SK-N-SH (cell line): ENCODE data around the gene MRPL2. TPM values are rescaled to one million over a fixed set of nuclear protein-coding genes. Genes with fewer than 3 reads are reported as not detected.

Experiments
- CTCF ChIA-PET: fragments of 300-600, 350-600 bp; formaldehyde crosslinking; extraction: SDS; loops from one replicate; lab custom pipeline; 2021; lab: Yijun Ruan, JAX
- POLR2A ChIA-PET: fragments of 350-600 bp; sonication (Branson Sonifier 250); formaldehyde crosslinking; extraction: SDS; loops from one replicate; lab custom pipeline; 2020; ENCODE audit warnings: antibody characterized with exemption, inconsistent platforms; lab: Yijun Ruan, JAX
- DNase-seq: peaks from one replicate; pipeline ENCODE4 v3.0.0; 2012
- H2AFZ ChIP-seq: fragments of 200-600 bp; sonication (generic); 2 replicates; pipeline ENCODE4 v1.8.1; 2016; ENCODE audit warnings: antibody characterized with exemption, mild to moderate bottlenecking, low read depth
- H3F3A ChIP-seq: fragments of 200-600 bp; sonication (generic); replicated peaks from 2 replicates; pipeline ENCODE3; 2016; ENCODE audit warnings: antibody characterized with exemption, mild to moderate bottlenecking; ENCODE audit not compliant: insufficient read depth
- H3K27ac ChIP-seq, 2 experiments: fragments of 200-500 bp in 1 of 2; fragments of 200-600 bp in 1 of 2; sonication (Bioruptor generic) in 1 of 2; sonication (generic), shearing (Covaris generic) in 1 of 2; 2 replicates each; pipeline versions ENCODE4 v1.5.1 to v1.6.1; 2014 to 2016; ENCODE audit warnings: low read depth in 2 of 2, inconsistent platforms in 1 of 2, low read length in 1 of 2, mild to moderate bottlenecking in 1 of 2, mixed read lengths in 1 of 2
- H3K27me3 ChIP-seq: fragments of 200-600 bp; sonication (generic), shearing (Covaris generic); 2 replicates; pipeline ENCODE4 v1.6.1; 2016; ENCODE audit warnings: mixed run types; ENCODE audit not compliant: insufficient read depth
- H3K36me3 ChIP-seq, 2 experiments: fragments of 200-500 bp in 1 of 2; fragments of 200-600 bp in 1 of 2; sonication (Bioruptor generic) in 1 of 2; sonication (generic) in 1 of 2; replicated peaks in 1 of 2; 2 replicates each; pipeline versions ENCODE3 to v1.5.1; 2014 to 2016; ENCODE audit warnings: low read length in 1 of 2, mild to moderate bottlenecking in 1 of 2; ENCODE audit not compliant: insufficient read depth in 2 of 2, control insufficient read depth in 1 of 2
- H3K4me1 ChIP-seq, 2 experiments: fragments of 200-500 bp in 1 of 2; fragments of 200-600 bp in 1 of 2; sonication (Bioruptor generic) in 1 of 2; sonication (generic), shearing (Covaris generic) in 1 of 2; 2 replicates each; pipeline versions ENCODE4 v1.5.1 to v1.6.1; 2014 to 2016; ENCODE audit warnings: low read depth in 1 of 2, low read length in 1 of 2, mixed run types in 1 of 2; ENCODE audit not compliant: insufficient read depth in 2 of 2, control insufficient read depth in 1 of 2
- H3K4me2 ChIP-seq: fragments of 200-600 bp; sonication (generic), shearing (Covaris generic); 2 replicates; pipeline ENCODE4 v1.6.1; 2017; ENCODE audit warnings: mixed run types
- H3K4me3 ChIP-seq, 2 experiments: fragments of 200-500 bp in 1 of 2; fragments of 200-600 bp in 1 of 2; sonication (Bioruptor generic) in 1 of 2; sonication (generic), shearing (Covaris generic) in 1 of 2; 2 replicates each; pipeline versions ENCODE4 v1.5.1 to v1.8.1; 2014 to 2016; ENCODE audit warnings: low read depth in 2 of 2, inconsistent platforms in 1 of 2, low read length in 1 of 2, mild to moderate bottlenecking in 1 of 2, mixed read lengths in 1 of 2, moderate library complexity in 1 of 2
- H3K79me2 ChIP-seq: fragments of 200-600 bp; sonication (generic); 2 replicates; pipeline ENCODE4 v1.8.1; 2017; ENCODE audit warnings: mild to moderate bottlenecking; ENCODE audit not compliant: insufficient read depth
- H3K9ac ChIP-seq: fragments of 200-600 bp; sonication (generic); 2 replicates; pipeline ENCODE4 v1.6.1; 2017; ENCODE audit warnings: mixed run types
- H3K9me2 ChIP-seq: fragments of 200-600 bp; sonication (generic); 2 replicates; pipeline ENCODE4 v1.6.1; 2017; ENCODE audit warnings: mixed run types
- H3K9me3 ChIP-seq: fragments of 200-600 bp; sonication (generic); 2 replicates; pipeline ENCODE4 v1.6.1; 2017; ENCODE audit warnings: mixed run types, mild to moderate bottlenecking, moderate library complexity
- H4K20me1 ChIP-seq: fragments of 200-600 bp; sonication (generic); 2 replicates; pipeline ENCODE4 v1.6.1; 2017; ENCODE audit warnings: mild to moderate bottlenecking, mixed run types; ENCODE audit not compliant: insufficient read depth
- EZH2phosphoT487 ChIP-seq: fragments of 200-600 bp; sonication (generic); IDR thresholded peaks from 2 replicates; pipeline ENCODE4 v1.6.1; 2017; ENCODE audit warnings: low read depth, mixed run types, mild to moderate bottlenecking, antibody characterized with exemption, moderate library complexity, borderline replicate concordance
- FOSL2 ChIP-seq: IDR thresholded peaks from 2 replicates; pipeline ENCODE4 v1.4.0; 2012; ENCODE audit warnings: low read depth, mild to moderate bottlenecking, moderate library complexity, borderline replicate concordance
- FOXM1 ChIP-seq: IDR thresholded peaks from 2 replicates; pipeline ENCODE4 v1.4.0; 2012; ENCODE audit warnings: low read depth, mild to moderate bottlenecking
- GABPA ChIP-seq: IDR thresholded peaks from 2 replicates; pipeline ENCODE4 v1.4.0; 2012; ENCODE audit warnings: low read depth, mild to moderate bottlenecking
- GATA2 ChIP-seq: sonication (generic); formaldehyde crosslinking; IDR thresholded peaks from 2 replicates; pipeline ENCODE4 v1.5.0; 2020; ENCODE audit warnings: mild to moderate bottlenecking, missing genetic modification reagents
- JUND ChIP-seq: IDR thresholded peaks from 2 replicates; pipeline ENCODE4 v1.4.0; 2012
- MAX ChIP-seq: IDR thresholded peaks from 2 replicates; pipeline ENCODE4 v1.4.0; 2012; ENCODE audit warnings: low read depth
- MXI1 ChIP-seq: IDR thresholded peaks from 2 replicates; pipeline ENCODE4 v1.6.1; 2012; ENCODE audit warnings: mild to moderate bottlenecking, low read depth, low read length, improper control_type of control experiment
- NFIC ChIP-seq: IDR thresholded peaks from 2 replicates; pipeline ENCODE4 v1.4.0; 2012; ENCODE audit warnings: borderline replicate concordance
- NRF1 ChIP-seq: IDR thresholded peaks from 2 replicates; pipeline ENCODE4 v1.6.1; 2012; ENCODE audit warnings: low read depth, mild to moderate bottlenecking, low read length
- PBX3 ChIP-seq: IDR thresholded peaks from 2 replicates; pipeline ENCODE4; 2012
- POLR2AphosphoS5 ChIP-seq: IDR thresholded peaks from 2 replicates; pipeline ENCODE4 v1.6.1; 2012; ENCODE audit warnings: low read depth, low read length
- REST ChIP-seq: IDR thresholded peaks from 2 replicates; pipeline ENCODE4 v1.6.1; 2012; ENCODE audit warnings: mild to moderate bottlenecking, low read depth, low read length, moderate library complexity
- RXRA ChIP-seq: IDR thresholded peaks from 2 replicates; pipeline ENCODE4 v1.4.0; 2012; ENCODE audit warnings: low read depth, mild to moderate bottlenecking, borderline replicate concordance
- TAF1 ChIP-seq: IDR thresholded peaks from 2 replicates; pipeline ENCODE4 v1.6.1; 2012; ENCODE audit warnings: low read depth, mild to moderate bottlenecking, low read length, moderate library complexity, borderline replicate concordance
- TCF12 ChIP-seq: IDR thresholded peaks from 2 replicates; pipeline ENCODE4 v1.4.0; 2012
- USF2 ChIP-seq: fragments of 150-350 bp; IDR thresholded peaks from 2 replicates; pipeline ENCODE4 v1.6.1; 2017; ENCODE audit warnings: antibody characterized with exemption, low read length, low read depth, borderline replicate concordance
- ZBTB33 ChIP-seq: IDR thresholded peaks from 2 replicates; pipeline ENCODE4 v1.4.0; 2012; ENCODE audit warnings: low read depth, borderline replicate concordance
- WGBS: methylation state at CpG from one replicate; pipeline ENCODE4 v1.1.6; 2017; ENCODE audit warnings: low lambda C conversion rate; 5-methylcytosine and 5-hydroxymethylcytosine counted together
- polyA plus RNA-seq, 3 experiments: library from polyadenylated mRNA; depleted of rRNA; stranded (reverse); fragments of >200 nt; gene quantifications; 2 replicates each; pipeline ENCODE4 v1.2.3, GENCODE V29; 2012
- TF ChIP-seq, protein P1 (sequence below): fragments of 200-600 bp; sonication (generic); IDR thresholded peaks from 2 replicates; pipeline ENCODE4 v1.6.1; 2017; ENCODE audit warnings: antibody characterized with exemption, mild to moderate bottlenecking, moderate library complexity
- TF ChIP-seq, protein P2 (sequence below): fragments of 150-350 bp; IDR thresholded peaks from 2 replicates; pipeline ENCODE4 v1.6.1; 2016; ENCODE audit warnings: mild to moderate bottlenecking, low read depth, low read length

Gene MRPL2
- polyA plus RNA-seq, 1 of the 3 experiments (the other 2 are of a cell fraction), result 64.7 TPM

GRCh38 chr6:43052842-43053544 lies 6.2 kb downstream of the MRPL2 start:
- POLR2A ChIA-PET, result interaction anchor here (0.6 to 2.5 kb wide), 8 partner anchors 13 to 411 kb away, joined by 3 to 8 read pairs (median 4); partner anchors contain the start of genes PTK7 and RRP36
- Histone ChIP-seq H3K27me3 (no peaks in the 10 kb centered on the region), H3K4me2 (peak overlapping the region; percentile 99), H3K9ac (peak overlapping the region; percentile 98), H3K27ac (peak overlapping the region; percentile 87 to 88), H3K4me1 (peaks cover 11 to 26% of the 10 kb centered on the region in 2 experiments; a peak in 3 of 4 replicates), H3F3A (peaks cover 11% of the 10 kb centered on the region), H4K20me1 (no peaks in the 10 kb centered on the region), H3K79me2 (peaks cover 55% of the 10 kb centered on the region), H3K4me3 (peak overlapping the region; percentile 78 to 95), H3K9me2 (no peaks in the 10 kb centered on the region), H3K9me3 (no peaks in the 10 kb centered on the region), H3K36me3 (peaks cover 11 to 41% of the 10 kb centered on the region in 2 experiments), H2AFZ (no peak overlapping the region)
- DNase-seq, result no peak
- CTCF ChIA-PET, result interaction anchor here (1.0 to 2.3 kb wide), 4 partner anchors 36 to 91 kb away, joined by 4 to 7 read pairs (median 5); no protein-coding TSS in a partner anchor
- WGBS, result 32% methylated on average over 22 of the region's 22 CpGs
- TF ChIP-seq GATA2 (CRISPR knock-in tag) (no peak), POLR2AphosphoS5 (no peak), JUND (no peak), USF2 (no peak), NFIC (no peak), RXRA (no peak), TCF12 (no peak), FOSL2 (no peak), REST (no peak), ZBTB33 (no peak), FOXM1 (no peak), PBX3 (no peak), MXI1 (no peak), NRF1 (no peak), MAX (no peak), EZH2phosphoT487 (no peak), GABPA (no peak), TAF1 (no peak)
- TF ChIP-seq, protein P1, sequence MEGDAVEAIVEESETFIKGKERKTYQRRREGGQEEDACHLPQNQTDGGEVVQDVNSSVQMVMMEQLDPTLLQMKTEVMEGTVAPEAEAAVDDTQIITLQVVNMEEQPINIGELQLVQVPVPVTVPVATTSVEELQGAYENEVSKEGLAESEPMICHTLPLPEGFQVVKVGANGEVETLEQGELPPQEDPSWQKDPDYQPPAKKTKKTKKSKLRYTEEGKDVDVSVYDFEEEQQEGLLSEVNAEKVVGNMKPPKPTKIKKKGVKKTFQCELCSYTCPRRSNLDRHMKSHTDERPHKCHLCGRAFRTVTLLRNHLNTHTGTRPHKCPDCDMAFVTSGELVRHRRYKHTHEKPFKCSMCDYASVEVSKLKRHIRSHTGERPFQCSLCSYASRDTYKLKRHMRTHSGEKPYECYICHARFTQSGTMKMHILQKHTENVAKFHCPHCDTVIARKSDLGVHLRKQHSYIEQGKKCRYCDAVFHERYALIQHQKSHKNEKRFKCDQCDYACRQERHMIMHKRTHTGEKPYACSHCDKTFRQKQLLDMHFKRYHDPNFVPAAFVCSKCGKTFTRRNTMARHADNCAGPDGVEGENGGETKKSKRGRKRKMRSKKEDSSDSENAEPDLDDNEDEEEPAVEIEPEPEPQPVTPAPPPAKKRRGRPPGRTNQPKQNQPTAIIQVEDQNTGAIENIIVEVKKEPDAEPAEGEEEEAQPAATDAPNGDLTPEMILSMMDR, result no peak
- TF ChIP-seq, protein P2, sequence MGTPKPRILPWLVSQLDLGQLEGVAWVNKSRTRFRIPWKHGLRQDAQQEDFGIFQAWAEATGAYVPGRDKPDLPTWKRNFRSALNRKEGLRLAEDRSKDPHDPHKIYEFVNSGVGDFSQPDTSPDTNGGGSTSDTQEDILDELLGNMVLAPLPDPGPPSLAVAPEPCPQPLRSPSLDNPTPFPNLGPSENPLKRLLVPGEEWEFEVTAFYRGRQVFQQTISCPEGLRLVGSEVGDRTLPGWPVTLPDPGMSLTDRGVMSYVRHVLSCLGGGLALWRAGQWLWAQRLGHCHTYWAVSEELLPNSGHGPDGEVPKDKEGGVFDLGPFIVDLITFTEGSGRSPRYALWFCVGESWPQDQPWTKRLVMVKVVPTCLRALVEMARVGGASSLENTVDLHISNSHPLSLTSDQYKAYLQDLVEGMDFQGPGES, result no peak
